Measurements from ENCODE around the gene SHKBP1.

GRCh38 chr19:40630571-40631160 lies 54.0 kb downstream of the SHKBP1 start:
- TF ChIP-seq SAP30 (IDR thresholded peaks at IDR 0.05; ENCODE audit: borderline replicate concordance, insufficient read depth, low read depth, low read length, poor library complexity, severe bottlenecking), result no peak
- TF ChIP-seq RFX7 (CRISPR knock-in tag; IDR thresholded peaks at IDR 0.05), result no peak
- TF ChIP-seq MYC (IDR thresholded peaks at IDR 0.05; ENCODE audit: low read depth, low read length), result no peak
- no peak for TF ChIP-seq MYC (CRISPR knock-in tag; IDR thresholded peaks at IDR 0.05; ENCODE audit: borderline replicate concordance, low read depth)
- no peak for TF ChIP-seq ELF4 (CRISPR knock-in tag; IDR thresholded peaks at IDR 0.05)
- TF ChIP-seq CBX8 (IDR thresholded peaks at IDR 0.05; ENCODE audit: borderline replicate concordance, extremely low read depth, low read depth, low read length, poor library complexity, severe bottlenecking), result no peak
- TF ChIP-seq HNRNPUL1 (IDR thresholded peaks at IDR 0.05; ENCODE audit: low read length), result no peak
- TF ChIP-seq BRF2 (IDR thresholded peaks at IDR 0.05; ENCODE audit: borderline replicate concordance, insufficient read depth, insufficient read length), result no peak
- no peak for TF ChIP-seq ELF2 (CRISPR knock-in tag; IDR thresholded peaks at IDR 0.05)
- TF ChIP-seq CTBP1 (IDR thresholded peaks at IDR 0.05; ENCODE audit: borderline replicate concordance), result no peak
- TF ChIP-seq PRMT5 (CRISPR knock-in tag; IDR thresholded peaks at IDR 0.05), result no peak
- no peak for TF ChIP-seq ATF2 (CRISPR knock-in tag; IDR thresholded peaks at IDR 0.05)
- TF ChIP-seq, protein P1, sequence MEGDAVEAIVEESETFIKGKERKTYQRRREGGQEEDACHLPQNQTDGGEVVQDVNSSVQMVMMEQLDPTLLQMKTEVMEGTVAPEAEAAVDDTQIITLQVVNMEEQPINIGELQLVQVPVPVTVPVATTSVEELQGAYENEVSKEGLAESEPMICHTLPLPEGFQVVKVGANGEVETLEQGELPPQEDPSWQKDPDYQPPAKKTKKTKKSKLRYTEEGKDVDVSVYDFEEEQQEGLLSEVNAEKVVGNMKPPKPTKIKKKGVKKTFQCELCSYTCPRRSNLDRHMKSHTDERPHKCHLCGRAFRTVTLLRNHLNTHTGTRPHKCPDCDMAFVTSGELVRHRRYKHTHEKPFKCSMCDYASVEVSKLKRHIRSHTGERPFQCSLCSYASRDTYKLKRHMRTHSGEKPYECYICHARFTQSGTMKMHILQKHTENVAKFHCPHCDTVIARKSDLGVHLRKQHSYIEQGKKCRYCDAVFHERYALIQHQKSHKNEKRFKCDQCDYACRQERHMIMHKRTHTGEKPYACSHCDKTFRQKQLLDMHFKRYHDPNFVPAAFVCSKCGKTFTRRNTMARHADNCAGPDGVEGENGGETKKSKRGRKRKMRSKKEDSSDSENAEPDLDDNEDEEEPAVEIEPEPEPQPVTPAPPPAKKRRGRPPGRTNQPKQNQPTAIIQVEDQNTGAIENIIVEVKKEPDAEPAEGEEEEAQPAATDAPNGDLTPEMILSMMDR (IDR thresholded peaks at IDR 0.05 in 2 of 3, conservative IDR thresholded peaks at IDR 0.05 in 1 of 3; ENCODE audit: insufficient read depth in 2 of 3, low read depth in 1 of 3, low read length in 3 of 3), result no peak

Measured in K562 (cell line).